Measurements from ENCODE around the gene TCF3.

Gene TCF3

GRCh38 chr19:1580957-1581356 is 71.5 kb downstream of the TCF3 start:
- no peaks in the 10 kb centered on the region for H3K4me1 ChIP-seq (ENCODE audit: insufficient read depth, low read length, poor library complexity, severe bottlenecking)
- H2AFZ ChIP-seq (ENCODE audit: low read length) = no peak overlapping the region
- no peaks in the 10 kb centered on the region for H3K9me3 ChIP-seq (ENCODE audit: insufficient read depth, low read depth, low read length)
- H3K27me3 ChIP-seq (ENCODE audit: insufficient read depth, low read length, poor library complexity, severe bottlenecking) = no peaks in the 10 kb centered on the region
- no peak overlapping the region for H3K4me2 ChIP-seq (ENCODE audit: low read depth, low read length, poor library complexity, severe bottlenecking)
- no peaks in the 10 kb centered on the region for H3F3A ChIP-seq (ENCODE audit: low read depth)
- H3K4me3 ChIP-seq (ENCODE audit: low read length, poor library complexity, severe bottlenecking) = no peak overlapping the region
- H3K9me2 ChIP-seq (replicated peaks; ENCODE audit: low read depth, low read length) = no peaks in the 10 kb centered on the region
- H3K79me2 ChIP-seq (ENCODE audit: insufficient read depth, low read length) = peaks cover 15% of the 10 kb centered on the region
- TF ChIP-seq CTCF (conservative IDR thresholded peaks at IDR 0.05; ENCODE audit: low read length) (no peak), EZH2phosphoT487 (IDR thresholded peaks at IDR 0.05; ENCODE audit: borderline replicate concordance) (no peak)
- peaks cover 63% of the 10 kb centered on the region; the same call in 1 of the 2 replicates for H3K36me3 ChIP-seq (ENCODE audit: insufficient read depth, low read length)
- H3K9ac ChIP-seq (ENCODE audit: low read depth, low read length, poor library complexity, severe bottlenecking) = no peak overlapping the region
- H4K20me1 ChIP-seq (ENCODE audit: insufficient read depth, low read length, poor library complexity, severe bottlenecking) = peaks cover 3% of the 10 kb centered on the region

- Histone ChIP-seq H3K9ac (ENCODE audit: low read depth, low read length, poor library complexity, severe bottlenecking) (no peak overlapping the region), H4K20me1 (ENCODE audit: insufficient read depth, low read length, poor library complexity, severe bottlenecking) (no peaks in the 10 kb centered on the region), H3K36me3 (ENCODE audit: insufficient read depth, low read length) (peaks cover 63% of the 10 kb centered on the region; the same call in 1 of the 2 replicates)
Observed at GRCh38 chr19:1580382-1580781, 72.0 kb downstream of the TCF3 start.

GRCh38 chr19:1579222-1579621 is 73.2 kb downstream of the TCF3 start:
- peaks cover 60% of the 10 kb centered on the region; the same call in 1 of the 2 replicates for H3K36me3 ChIP-seq (ENCODE audit: insufficient read depth, low read length)
- no peaks in the 10 kb centered on the region for H3K9me2 ChIP-seq (replicated peaks; ENCODE audit: low read depth, low read length)
- H3K4me1 ChIP-seq (ENCODE audit: insufficient read depth, low read length, poor library complexity, severe bottlenecking) = no peaks in the 10 kb centered on the region
- no peaks in the 10 kb centered on the region for H3K27me3 ChIP-seq (ENCODE audit: insufficient read depth, low read length, poor library complexity, severe bottlenecking)
- no peaks in the 10 kb centered on the region for H3F3A ChIP-seq (ENCODE audit: low read depth)
- H3K4me3 ChIP-seq (ENCODE audit: low read length, poor library complexity, severe bottlenecking) = no peak overlapping the region
- no peaks in the 10 kb centered on the region for H3K79me2 ChIP-seq (ENCODE audit: insufficient read depth, low read length)
- H3K4me2 ChIP-seq (ENCODE audit: low read depth, low read length, poor library complexity, severe bottlenecking) = no peak overlapping the region
- no peak overlapping the region for H2AFZ ChIP-seq (ENCODE audit: low read length)
- no peak overlapping the region for H3K9ac ChIP-seq (ENCODE audit: low read depth, low read length, poor library complexity, severe bottlenecking)
- no peak for TF ChIP-seq CTCF (conservative IDR thresholded peaks at IDR 0.05; ENCODE audit: low read length)
- TF ChIP-seq EZH2phosphoT487 (IDR thresholded peaks at IDR 0.05; ENCODE audit: borderline replicate concordance) = no peak
- H3K9me3 ChIP-seq (ENCODE audit: insufficient read depth, low read depth, low read length) = no peaks in the 10 kb centered on the region
- no peaks in the 10 kb centered on the region for H4K20me1 ChIP-seq (ENCODE audit: insufficient read depth, low read length, poor library complexity, severe bottlenecking)

More at GRCh38 chr19:1580382-1580781, 72.0 kb downstream of the TCF3 start:
- H2AFZ ChIP-seq (ENCODE audit: low read length) = no peak overlapping the region
- no peaks in the 10 kb centered on the region for H3K27me3 ChIP-seq (ENCODE audit: insufficient read depth, low read length, poor library complexity, severe bottlenecking)
- no peaks in the 10 kb centered on the region for H3F3A ChIP-seq (ENCODE audit: low read depth)
- H3K79me2 ChIP-seq (ENCODE audit: insufficient read depth, low read length) = peaks cover 9% of the 10 kb centered on the region; the same call in 1 of the 2 replicates
- H3K4me1 ChIP-seq (ENCODE audit: insufficient read depth, low read length, poor library complexity, severe bottlenecking) = no peaks in the 10 kb centered on the region
- no peaks in the 10 kb centered on the region for H3K9me3 ChIP-seq (ENCODE audit: insufficient read depth, low read depth, low read length)
- H3K4me2 ChIP-seq (ENCODE audit: low read depth, low read length, poor library complexity, severe bottlenecking) = no peak overlapping the region
- H3K9me2 ChIP-seq (replicated peaks; ENCODE audit: low read depth, low read length) = no peaks in the 10 kb centered on the region
- H3K4me3 ChIP-seq (ENCODE audit: low read length, poor library complexity, severe bottlenecking) = no peak overlapping the region
- TF ChIP-seq EZH2phosphoT487 (IDR thresholded peaks at IDR 0.05; ENCODE audit: borderline replicate concordance) = no peak
- no peak for TF ChIP-seq CTCF (conservative IDR thresholded peaks at IDR 0.05; ENCODE audit: low read length)
